Bronchial epithelial cell (primary cell): ENCODE data around the gene JKAMP. TPM values are rescaled to one million over a fixed set of nuclear protein-coding genes. Genes with fewer than 3 reads are reported as not detected.

ENCODE experiments used
- DNase-seq: peaks from one replicate; pipeline ENCODE4 v3.0.0-alpha.2; 2010; ENCODE audit warnings: low read depth
- FAIRE-seq: peaks from 2 replicates; lab custom pipeline; 2011; peaks lifted over from hg19 to GRCh38; lab: Jason Lieb, UNC
- H3K27me3 ChIP-seq: 2 replicates; pipeline ENCODE4 v1.5.1; 2011; ENCODE audit warnings: low read length; ENCODE audit not compliant: control insufficient read depth, insufficient read depth
- H3K36me3 ChIP-seq: 2 replicates; pipeline ENCODE4 v1.5.1; 2011; ENCODE audit warnings: low read length; ENCODE audit not compliant: control insufficient read depth, insufficient read depth
- H3K4me3 ChIP-seq: 2 replicates; pipeline ENCODE4 v1.5.1; 2011; ENCODE audit warnings: mild to moderate bottlenecking, low read depth, low read length, control low read depth
- CTCF ChIP-seq: IDR thresholded peaks from 2 replicates; pipeline ENCODE4 v1.5.1; 2011; ENCODE audit warnings: mild to moderate bottlenecking, moderate library complexity, low read length, control low read depth, inconsistent platforms; ENCODE audit not compliant: insufficient read depth, severe bottlenecking
- total RNA-seq: library from RNA; depleted of rRNA; stranded (reverse); fragments of >200 nt; gene quantifications from 2 replicates; pipeline ENCODE4 v1.2.1, GENCODE V29; 2014

JKAMP gene
- total RNA-seq, 1 donor from 2014 or later, result 35.3 TPM

GRCh38 chr14:59534361-59534987 lies 50.2 kb downstream of the JKAMP start:
- Histone ChIP-seq H3K4me3 (no peak overlapping the region), H3K36me3 (no peaks in the 10 kb centered on the region), H3K27me3 (no peaks in the 10 kb centered on the region)
- FAIRE-seq (no peak), DNase-seq (no peak)
- no peak for TF ChIP-seq CTCF

GRCh38 chr14:59537476-59537875 lies 53.2 kb downstream of the JKAMP start:
- H3K4me3 ChIP-seq, result no peak overlapping the region
- DNase-seq (no peak), FAIRE-seq (no peak)
- H3K36me3 ChIP-seq, result no peaks in the 10 kb centered on the region
- no peak for TF ChIP-seq CTCF
- no peaks in the 10 kb centered on the region for H3K27me3 ChIP-seq

GRCh38 chr14:59538936-59539335 lies 54.6 kb downstream of the JKAMP start:
- no peaks in the 10 kb centered on the region for H3K27me3 ChIP-seq
- DNase-seq, result no peak
- TF ChIP-seq CTCF, result no peak
- FAIRE-seq, result no peak
- H3K36me3 ChIP-seq, result no peaks in the 10 kb centered on the region
- no peak overlapping the region for H3K4me3 ChIP-seq

- TF ChIP-seq CTCF, result no peak
Observed at GRCh38 chr14:59540852-59541251, 56.5 kb downstream of the JKAMP start.

GRCh38 chr14:59541731-59542130 lies 57.4 kb downstream of the JKAMP start:
- H3K36me3 ChIP-seq, result no peaks in the 10 kb centered on the region
- no peak for FAIRE-seq
- no peaks in the 10 kb centered on the region for H3K27me3 ChIP-seq
- no peak overlapping the region for H3K4me3 ChIP-seq
- TF ChIP-seq CTCF, result no peak
- no peak for DNase-seq

More at GRCh38 chr14:59540852-59541251, 56.5 kb downstream of the JKAMP start:
- H3K4me3 ChIP-seq, result no peak overlapping the region
- no peak for FAIRE-seq
- DNase-seq, result no peak
- H3K27me3 ChIP-seq, result no peaks in the 10 kb centered on the region
- H3K36me3 ChIP-seq, result no peaks in the 10 kb centered on the region

GRCh38 chr14:59543873-59544272 lies 59.6 kb downstream of the JKAMP start:
- Histone ChIP-seq H3K36me3 (no peaks in the 10 kb centered on the region), H3K27me3 (peaks cover 1% of the 10 kb centered on the region), H3K4me3 (no peak overlapping the region)
- FAIRE-seq (no peak), DNase-seq (no peak)
- no peak for TF ChIP-seq CTCF
